Right lobe of liver (tissue), 6 donors: ENCODE measurements around the gene VSNL1. TPM values are rescaled to one million over a fixed set of nuclear protein-coding genes. Genes with fewer than 3 reads are reported as not detected.

Source experiments
- ATAC-seq, 4 donors: fragments of 200-7000 bp; cut with Tn5 transposase; one replicate each; pipeline ENCODE4 v1.9.1; 2020; ENCODE audit warnings: mild to moderate bottlenecking in 4 of 4, moderate library complexity in 4 of 4
- DNase-seq, 3 donors: peaks; one replicate each; pipeline ENCODE4 v3.0.0-alpha.2; 2020
- H3K27ac ChIP-seq, 3 donors: fragments of 200-600 bp; one replicate each; pipeline ENCODE4 v1.8.0; 2022
- H3K27me3 ChIP-seq, 2 donors: fragments of 200-600 bp; one replicate each; pipeline ENCODE4 v1.8.0; 2022
- H3K36me3 ChIP-seq, 4 donors: fragments of 200-600 bp; sonication (generic) in 1 of 4; one replicate each; pipeline versions ENCODE4 v1.5.1 to v1.8.0; 2017 to 2022; ENCODE audit warnings: control low read depth in 1 of 4
- H3K4me1 ChIP-seq, 4 donors: fragments of 200-600 bp; sonication (generic) in 1 of 4; one replicate each; pipeline versions ENCODE4 v1.5.1 to v1.8.0; 2017 to 2022; ENCODE audit warnings: control low read depth in 1 of 4
- H3K4me3 ChIP-seq, 3 donors: fragments of 200-600 bp; one replicate each; pipeline ENCODE4 v1.8.0; 2022
- H3K9me3 ChIP-seq, 4 donors: fragments of 200-600 bp; sonication (generic) in 1 of 4; one replicate each; pipeline versions ENCODE4 v1.5.1 to v1.8.0; 2017 to 2022; ENCODE audit warnings: control low read depth in 1 of 4
- CTCF ChIP-seq, 4 donors: fragments of 200-600 bp in 3 of 4; fragments of 450-650 bp in 1 of 4; IDR thresholded peaks; one replicate each; pipeline versions ENCODE4 v1.5.1 to v1.8.0; 2016 to 2022; ENCODE audit warnings: antibody characterized with exemption in 4 of 4, mild to moderate bottlenecking in 2 of 4
- POLR2A ChIP-seq: fragments of 450-650 bp; IDR thresholded peaks from one replicate; pipeline ENCODE4 v1.6.1; 2017; ENCODE audit warnings: antibody characterized with exemption, mild to moderate bottlenecking
- WGBS: methylation state at CpG from one replicate; pipeline ENCODE4 v1.1.6; 2018; ENCODE audit warnings: low coverage, low lambda C conversion rate; ENCODE audit not compliant: insufficient coverage; ENCODE audit errors: missing lambda C conversion rate; 5-methylcytosine and 5-hydroxymethylcytosine counted together
- intact Hi-C, 2 donors: fragments of 100-400 bp; cut with DNase I; formaldehyde crosslinking; loops; one replicate each; pipeline versions ENCODE4 v1.11.2 to v1.14.1; 2022
- total RNA-seq, 6 experiments: library from RNA; depleted of rRNA in 2 of 6; stranded (reverse); fragments of >200 nt in 2 of 6; fragmentation: NEBNext Ultra II Directional in 3 of 6; extraction: Animal tissue kit (Norgen Biotek cat#: 25700) in 3 of 6; gene quantifications; one replicate each; pipeline versions ENCODE4 v1.1.0 to v1.2.4, GENCODE V29; 2016 to 2023
- donor health status: DM: no; HTN: yes; CAD: no.
- donor health status: DM: no; HTN: no; CAD: no.
- donor health status: DM: no; HTN: no; CAD: no.
- donor health status: DM: no; HTN: yes; CAD: no.
- donor health status: DM: no; HTN: yes; CAD: no.

VSNL1 gene
- total RNA-seq, 6 experiments from 2014 or later: 2.1 to 12.1 (median 4.3) TPM

- intact Hi-C loops: no loop called here
- 88% methylated on average over 2 of the region's 2 CpGs for WGBS
- Histone ChIP-seq H3K4me3 (no peak overlapping the region), H3K9me3 (no peaks in the 10 kb centered on the region), H3K36me3 (no peaks in the 10 kb centered on the region), H3K27ac (no peak overlapping the region), H3K27me3 (no peaks in the 10 kb centered on the region), H3K4me1 (no peaks in the 10 kb centered on the region)
- TF ChIP-seq CTCF (IDR thresholded peaks at IDR 0.05) (no peak), POLR2A (no peak)
- no peak for ATAC-seq
- DNase-seq: no peak
Measured at GRCh38 chr2:17536416-17536815, 4.1 kb upstream of the VSNL1 start.

- Histone ChIP-seq H3K27ac (peak overlapping the region; percentile 65 to 86 (median 85)), H3K4me1 (peaks cover 0 to 12% (median 0%) of the 10 kb centered on the region in 4 donors), H3K36me3 (no peaks in the 10 kb centered on the region), H3K4me3 (peak overlapping the region; percentile 50 to 78 (median 75)), H3K9me3 (no peaks in the 10 kb centered on the region), H3K27me3 (no peaks in the 10 kb centered on the region)
- intact Hi-C loops: no loop called here
- no peak for TF ChIP-seq CTCF (IDR thresholded peaks at IDR 0.05)
- no peak for TF ChIP-seq POLR2A
- peak; percentile 50 to 58 (median 51) for DNase-seq
- 2% methylated on average over 30 of the region's 30 CpGs for WGBS
- peak; percentile 3 to 24 (median 10) for ATAC-seq
Measured at GRCh38 chr2:17538022-17538843, 2.3 kb upstream of the VSNL1 start.

- Histone ChIP-seq H3K9me3 (no peaks in the 10 kb centered on the region), H3K27me3 (no peaks in the 10 kb centered on the region), H3K36me3 (no peaks in the 10 kb centered on the region), H3K27ac (peak overlapping the region; percentile 65 to 86 (median 85)), H3K4me1 (peaks cover 0 to 19% (median 2%) of the 10 kb centered on the region in 4 donors), H3K4me3 (peak overlapping the region; percentile 50 to 78 (median 75))
- 0% methylated on average over 7 of the region's 52 CpGs for WGBS
- TF ChIP-seq CTCF (IDR thresholded peaks at IDR 0.05) (peak; percentile 4 to 16 (median 5)), POLR2A (peak; percentile 69)
- intact Hi-C loops: no loop called here
- DNase-seq: peak; percentile 87 to 94 (median 92)
- peak; percentile 78 to 88 (median 82) for ATAC-seq
Measured at GRCh38 chr2:17538844-17539554, 1.5 kb upstream of the VSNL1 start.

DNA sequence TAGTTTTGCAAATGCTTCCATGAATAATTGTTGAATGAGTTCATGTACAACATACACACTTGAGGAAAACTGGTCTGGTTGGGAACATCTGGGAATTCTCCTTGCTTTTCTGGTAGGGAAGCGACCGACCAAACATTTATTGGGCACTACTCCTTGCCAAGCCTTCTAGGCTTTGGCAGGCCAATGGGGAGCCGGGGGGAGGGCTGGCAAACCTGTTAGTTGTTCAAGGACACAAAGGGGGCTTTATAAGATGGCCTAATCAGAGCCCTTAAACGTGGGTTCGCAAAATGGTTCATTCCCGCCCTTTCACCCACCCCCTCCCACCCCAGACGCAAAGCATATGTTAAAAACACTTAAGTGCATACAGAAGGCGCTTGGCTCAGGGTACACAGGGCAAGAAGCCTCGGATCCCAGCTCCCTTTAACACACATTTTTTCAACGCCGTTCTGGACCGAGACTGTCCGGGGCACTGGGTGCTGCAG is 844 bp upstream of the VSNL1 start:
- no peak for TF ChIP-seq POLR2A
- TF ChIP-seq CTCF (IDR thresholded peaks at IDR 0.05): no peak
- Histone ChIP-seq H3K4me3 (peak overlapping the region; percentile 50 to 78 (median 75)), H3K4me1 (peaks cover 0 to 26% (median 2%) of the 10 kb centered on the region in 4 donors), H3K27me3 (no peaks in the 10 kb centered on the region), H3K27ac (peak overlapping the region; percentile 65 to 86 (median 85)), H3K36me3 (no peaks in the 10 kb centered on the region), H3K9me3 (no peaks in the 10 kb centered on the region)
- DNase-seq: peak; percentile 25 to 77 (median 66)
- 7% methylated on average over 12 of the region's 13 CpGs for WGBS
- peak; percentile 19 to 52 (median 32) for ATAC-seq
- intact Hi-C loops: no loop called here
